Left lung (tissue), 10 donors: ENCODE results near the gene PTPRB. TPM values are rescaled to one million over a fixed set of nuclear protein-coding genes. Genes with fewer than 3 reads are reported as not detected.

Experiments used
- ATAC-seq: fragments of 200-7000 bp; cut with Tn5 transposase; one replicate; pipeline ENCODE4 v1.9.1; 2020; ENCODE audit warnings: moderate library complexity
- DNase-seq, 4 donors: peaks; one replicate each; pipeline ENCODE4 v3.0.0-alpha.2; 2013 to 2020
- H3K27ac ChIP-seq, 2 donors: fragments of 200-600 bp; sonication (generic) in 1 of 2; one replicate each; pipeline versions ENCODE4 v1.5.0 to v1.8.0; 2020 to 2021
- H3K27me3 ChIP-seq, 2 donors: fragments of 200-600 bp; sonication (generic) in 1 of 2; one replicate each; pipeline versions ENCODE4 v1.5.0 to v1.8.0; 2020 to 2021
- H3K36me3 ChIP-seq, 2 donors: fragments of 200-600 bp; sonication (generic) in 1 of 2; one replicate each; pipeline versions ENCODE4 v1.5.0 to v1.8.0; 2020 to 2021
- H3K4me1 ChIP-seq, 2 donors: fragments of 200-600 bp; one replicate each; pipeline ENCODE4 v1.8.0; 2021
- H3K4me3 ChIP-seq, 2 donors: fragments of 200-600 bp; sonication (generic) in 1 of 2; one replicate each; pipeline versions ENCODE4 v1.5.0 to v1.8.0; 2020 to 2021; ENCODE audit warnings: mild to moderate bottlenecking in 1 of 2
- H3K9me3 ChIP-seq, 2 donors: fragments of 200-600 bp; sonication (generic) in 1 of 2; one replicate each; pipeline versions ENCODE4 v1.5.0 to v1.8.0; 2020 to 2021
- intact Hi-C, 2 donors: fragments of 100-400 bp; cut with DNase I; formaldehyde crosslinking; loops; one replicate each; pipeline versions ENCODE4 v1.11.2 to v1.14.2; 2022
- polyA plus RNA-seq, 6 donors: library from polyadenylated mRNA; unstranded; fragments of 120-200 nt; gene quantifications; one replicate each; pipeline ENCODE4 v1.2.1, GENCODE V29; 2013; ENCODE audit not compliant: insufficient read length in 6 of 6
- total RNA-seq, 2 donors: library from RNA; stranded (reverse); fragmentation: NEBNext Ultra II Directional; extraction: Animal tissue kit (Norgen Biotek cat#: 25700); gene quantifications; one replicate each; pipeline ENCODE4 v1.2.1, GENCODE V29; 2021
- TF ChIP-seq, protein P1 (sequence below), 2 donors: fragments of 200-600 bp; sonication (generic) in 1 of 2; IDR thresholded peaks; one replicate each; pipeline versions ENCODE4 v1.5.0 to v1.8.0; 2021; ENCODE audit warnings: antibody characterized with exemption in 2 of 2
- donor health status: DM: no; HTN: yes; CAD: no.
- donor health status: DM: no; HTN: no; CAD: no.

PTPRB gene
- total and polyA plus RNA-seq, 8 donors, result 34.6 to 83.2 (median 38.4) TPM

DNA sequence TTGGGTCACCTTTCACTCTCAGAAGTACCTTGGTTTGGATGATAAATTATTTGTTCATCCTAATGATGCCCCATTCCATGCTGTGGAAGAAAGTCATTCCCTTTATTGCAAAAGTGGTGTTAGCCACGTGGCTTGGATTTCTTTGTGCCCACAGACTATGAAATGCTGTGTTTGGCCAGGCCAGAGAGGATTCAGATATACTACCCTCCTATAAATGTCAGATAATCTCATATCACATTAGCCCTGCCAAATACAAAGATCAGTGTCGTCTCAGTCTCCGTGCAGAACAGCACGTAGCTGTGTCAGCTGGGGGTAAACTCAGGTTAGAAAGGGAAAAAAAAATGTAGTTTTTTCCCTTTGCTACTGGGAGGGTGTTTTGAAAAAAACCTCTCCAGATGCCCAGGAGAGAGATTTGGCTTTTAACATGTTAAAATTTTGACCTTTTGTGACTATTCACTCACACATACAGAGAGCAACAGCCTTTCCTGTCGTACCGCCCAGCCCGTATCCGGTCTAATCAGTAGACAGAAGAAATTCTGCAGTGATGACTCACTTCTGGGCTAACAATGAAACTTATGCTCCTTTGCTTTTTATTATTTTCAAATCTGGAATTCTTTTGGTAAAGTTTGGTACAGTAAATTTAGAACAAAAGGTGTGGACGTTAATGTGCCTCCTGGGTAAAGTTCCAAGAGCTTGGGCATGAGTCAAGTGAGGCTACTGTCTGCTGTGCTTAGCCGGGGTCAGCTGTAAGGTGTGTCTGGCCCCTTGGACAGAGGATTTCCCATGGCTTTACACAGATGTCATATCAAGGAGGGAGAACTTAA, 8.5 kb upstream of the PTPRB start:
- ATAC-seq (peak; percentile 96), DNase-seq (peak in 3 of 4 donors; percentile 51 to 70 (median 52))
- Histone ChIP-seq H3K27ac (peak overlapping the region; percentile 13 to 42), H3K36me3 (no peaks in the 10 kb centered on the region), H3K9me3 (no peaks in the 10 kb centered on the region), H3K27me3 (no peaks in the 10 kb centered on the region), H3K4me3 (no peak overlapping the region), H3K4me1 (peaks cover 5 to 9% of the 10 kb centered on the region in 2 donors)
- TF ChIP-seq, protein P1, sequence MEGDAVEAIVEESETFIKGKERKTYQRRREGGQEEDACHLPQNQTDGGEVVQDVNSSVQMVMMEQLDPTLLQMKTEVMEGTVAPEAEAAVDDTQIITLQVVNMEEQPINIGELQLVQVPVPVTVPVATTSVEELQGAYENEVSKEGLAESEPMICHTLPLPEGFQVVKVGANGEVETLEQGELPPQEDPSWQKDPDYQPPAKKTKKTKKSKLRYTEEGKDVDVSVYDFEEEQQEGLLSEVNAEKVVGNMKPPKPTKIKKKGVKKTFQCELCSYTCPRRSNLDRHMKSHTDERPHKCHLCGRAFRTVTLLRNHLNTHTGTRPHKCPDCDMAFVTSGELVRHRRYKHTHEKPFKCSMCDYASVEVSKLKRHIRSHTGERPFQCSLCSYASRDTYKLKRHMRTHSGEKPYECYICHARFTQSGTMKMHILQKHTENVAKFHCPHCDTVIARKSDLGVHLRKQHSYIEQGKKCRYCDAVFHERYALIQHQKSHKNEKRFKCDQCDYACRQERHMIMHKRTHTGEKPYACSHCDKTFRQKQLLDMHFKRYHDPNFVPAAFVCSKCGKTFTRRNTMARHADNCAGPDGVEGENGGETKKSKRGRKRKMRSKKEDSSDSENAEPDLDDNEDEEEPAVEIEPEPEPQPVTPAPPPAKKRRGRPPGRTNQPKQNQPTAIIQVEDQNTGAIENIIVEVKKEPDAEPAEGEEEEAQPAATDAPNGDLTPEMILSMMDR (IDR thresholded peaks at IDR 0.05), result no peak
- intact Hi-C loops, result no loop called here

DNA sequence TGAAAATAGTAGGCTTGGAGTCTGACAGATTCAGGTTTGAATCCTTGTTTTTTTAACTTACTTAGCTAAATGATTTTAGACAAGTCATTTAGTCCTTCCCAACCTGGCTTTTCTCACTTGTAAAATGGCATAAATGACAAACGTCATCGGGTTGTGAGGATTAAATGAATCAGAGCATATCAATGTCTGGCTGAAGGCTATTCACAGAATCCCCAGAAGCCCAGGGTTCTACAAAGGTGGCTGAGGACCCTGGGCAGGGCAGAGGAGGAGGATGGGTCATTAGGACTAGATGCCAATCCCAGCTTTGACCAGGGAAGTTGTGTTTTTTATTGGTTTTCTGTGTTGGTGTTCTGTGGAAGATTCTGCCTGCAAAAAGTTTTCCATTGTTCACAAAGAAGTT, 7.6 kb upstream of the PTPRB start:
- H3K9me3 ChIP-seq, result no peaks in the 10 kb centered on the region
- H3K27ac ChIP-seq, result peak overlapping the region in 1 of 2 donors; percentile 6
- no peaks in the 10 kb centered on the region for H3K36me3 ChIP-seq
- intact Hi-C loops, result no loop called here
- TF ChIP-seq, protein P1 (IDR thresholded peaks at IDR 0.05), result no peak
- ATAC-seq (no peak), DNase-seq (no peak)
- peaks cover 5 to 9% of the 10 kb centered on the region in 2 donors for H3K4me1 ChIP-seq
- no peak overlapping the region for H3K4me3 ChIP-seq
- no peaks in the 10 kb centered on the region for H3K27me3 ChIP-seq

DNA sequence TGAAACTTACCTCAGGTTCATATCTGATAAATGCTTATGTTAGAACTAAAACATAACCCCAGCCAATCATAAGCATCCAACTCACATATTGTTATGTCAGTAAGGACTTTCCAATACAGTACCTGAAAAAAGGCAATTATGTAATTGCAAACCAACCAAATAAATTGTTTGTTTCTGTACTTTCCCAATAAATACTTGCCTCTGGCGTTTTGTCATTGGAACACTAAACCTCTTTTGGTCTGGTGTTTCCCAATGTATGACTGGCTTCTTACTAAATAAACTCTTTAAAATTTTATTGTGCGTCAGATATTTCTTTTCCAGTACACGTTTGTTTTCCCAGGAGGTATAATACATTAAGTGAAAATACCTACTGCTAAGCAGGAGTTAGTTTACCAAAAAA, 6.7 kb upstream of the PTPRB start:
- ATAC-seq (no peak), DNase-seq (no peak)
- H3K4me3 ChIP-seq, result no peak overlapping the region
- peaks cover 5 to 9% of the 10 kb centered on the region in 2 donors for H3K4me1 ChIP-seq
- H3K9me3 ChIP-seq, result no peaks in the 10 kb centered on the region
- H3K27me3 ChIP-seq, result no peaks in the 10 kb centered on the region
- TF ChIP-seq, protein P1 (IDR thresholded peaks at IDR 0.05), result no peak
- no peak overlapping the region for H3K27ac ChIP-seq
- H3K36me3 ChIP-seq, result no peaks in the 10 kb centered on the region
- intact Hi-C loops, result no loop called here

DNA sequence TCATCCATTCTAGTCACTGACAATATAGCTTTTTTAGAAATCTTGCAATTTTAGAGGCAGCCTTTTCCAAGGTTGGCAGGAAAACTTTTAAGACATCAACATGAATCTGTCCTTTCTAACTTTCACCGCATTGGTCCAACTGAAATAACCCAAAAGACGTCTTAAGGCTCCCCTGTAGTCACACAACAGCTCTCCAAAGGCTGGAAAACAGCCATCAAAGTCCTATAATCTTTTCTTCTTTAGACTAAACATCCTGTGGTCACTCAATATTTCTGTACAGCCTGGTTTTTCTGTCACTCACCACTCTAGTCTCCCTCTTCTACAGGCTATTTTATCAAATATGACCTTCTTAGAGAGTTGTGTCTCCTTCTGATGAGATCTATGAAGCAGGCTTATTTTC, 4.5 kb upstream of the PTPRB start:
- ATAC-seq, result no peak
- intact Hi-C loops, result no loop called here

GRCh38 chr12:70640901-70641300, 3.7 kb upstream of the PTPRB start:
- H3K4me3 ChIP-seq, result no peak overlapping the region

More for the DNA sequence above, 4.5 kb upstream of the PTPRB start:
- H3K4me1 ChIP-seq, result peaks cover 5 to 9% of the 10 kb centered on the region in 2 donors
- H3K4me3 ChIP-seq, result no peak overlapping the region
- TF ChIP-seq, protein P1 (IDR thresholded peaks at IDR 0.05), result no peak
- no peaks in the 10 kb centered on the region for H3K36me3 ChIP-seq
- H3K27me3 ChIP-seq, result no peaks in the 10 kb centered on the region
- DNase-seq, result no peak
- no peak overlapping the region for H3K27ac ChIP-seq
- H3K9me3 ChIP-seq, result no peaks in the 10 kb centered on the region

More at GRCh38 chr12:70640901-70641300, 3.7 kb upstream of the PTPRB start:
- H3K4me1 ChIP-seq, result peaks cover 5 to 6% of the 10 kb centered on the region in 2 donors
- no peak for DNase-seq
- ATAC-seq, result no peak
- TF ChIP-seq, protein P1 (IDR thresholded peaks at IDR 0.05), result no peak
- no peaks in the 10 kb centered on the region for H3K9me3 ChIP-seq
- no peaks in the 10 kb centered on the region for H3K27me3 ChIP-seq
- no peak overlapping the region for H3K27ac ChIP-seq
- intact Hi-C loops, result no loop called here
- H3K36me3 ChIP-seq, result no peaks in the 10 kb centered on the region
